HepG2 (cell line): Measurements from ENCODE around the gene ASPRV1. TPM values are rescaled to one million over a fixed set of nuclear protein-coding genes. Genes with fewer than 3 reads are reported as not detected.

Source experiments
- AFF4 ChIP-seq: sonication (generic); formaldehyde crosslinking; IDR thresholded peaks from 2 replicates; pipeline ENCODE4 v1.4.0; 2020; ENCODE audit warnings: missing genetic modification reagents
- FOXK1 ChIP-seq: sonication (generic); formaldehyde crosslinking; IDR thresholded peaks from 2 replicates; pipeline ENCODE4 v1.4.0; 2020; ENCODE audit warnings: low read depth, missing genetic modification reagents, borderline replicate concordance
- MED13 ChIP-seq: sonication (generic); formaldehyde crosslinking; IDR thresholded peaks from 2 replicates; pipeline ENCODE4 v1.5.0; 2020; ENCODE audit warnings: missing genetic modification reagents
- MLLT10 ChIP-seq: sonication (generic); formaldehyde crosslinking; IDR thresholded peaks from 2 replicates; pipeline ENCODE4 v1.4.0; 2020; ENCODE audit warnings: missing genetic modification reagents
- MXI1 ChIP-seq: IDR thresholded peaks from 3 replicates; pipeline ENCODE4 v1.6.1; 2012; ENCODE audit warnings: low read depth, low read length, inconsistent platforms, borderline replicate concordance
- NFRKB ChIP-seq: fragments of 450-650 bp; IDR thresholded peaks from 2 replicates; pipeline ENCODE4 v1.6.1; 2017
- PITX1 ChIP-seq: sonication (generic); formaldehyde crosslinking; IDR thresholded peaks from 2 replicates; pipeline ENCODE4 v1.5.1; 2020; ENCODE audit warnings: mild to moderate bottlenecking, missing genetic modification reagents
- PLRG1 ChIP-seq: fragments of 450-650 bp; conservative IDR thresholded peaks from 2 replicates; pipeline ENCODE4 v1.6.1; 2016
- PRDM15 ChIP-seq: sonication (generic); formaldehyde crosslinking; IDR thresholded peaks from 2 replicates; pipeline ENCODE4 v1.4.0; 2020; ENCODE audit warnings: missing genetic modification reagents
- RARG ChIP-seq: sonication (generic); formaldehyde crosslinking; IDR thresholded peaks from 2 replicates; pipeline ENCODE4 v1.4.0; 2020; ENCODE audit warnings: low read depth, mild to moderate bottlenecking, missing genetic modification reagents
- SIX4 ChIP-seq: sonication (generic); formaldehyde crosslinking; IDR thresholded peaks from 2 replicates; pipeline ENCODE4 v1.4.0; 2020; ENCODE audit warnings: missing genetic modification reagents
- STAT6 ChIP-seq: sonication (generic); formaldehyde crosslinking; IDR thresholded peaks from 2 replicates; pipeline ENCODE4 v1.4.0; 2020; ENCODE audit warnings: missing genetic modification reagents, mild to moderate bottlenecking, borderline replicate concordance
- SYNCRIP ChIP-seq: fragments of 200-400 bp; formaldehyde crosslinking; IDR thresholded peaks from 2 replicates; pipeline ENCODE4 v1.6.1; 2018; ENCODE audit warnings: mild to moderate bottlenecking, low read depth, low read length; ENCODE audit not compliant: insufficient read depth
- TAF15 ChIP-seq: fragments of 200-400 bp; formaldehyde crosslinking; IDR thresholded peaks from one replicate; pipeline ENCODE4 v1.6.1; 2018; ENCODE audit warnings: mild to moderate bottlenecking, low read depth, low read length; ENCODE audit not compliant: poor library complexity, severe bottlenecking
- TFDP2 ChIP-seq: sonication (generic); formaldehyde crosslinking; IDR thresholded peaks from 2 replicates; pipeline ENCODE4 v1.4.0; 2020; ENCODE audit warnings: missing genetic modification reagents
- TOE1 ChIP-seq: sonication (generic); formaldehyde crosslinking; IDR thresholded peaks from 2 replicates; pipeline ENCODE4 v1.4.0; 2020; ENCODE audit warnings: mild to moderate bottlenecking, missing genetic modification reagents
- ZNF143 ChIP-seq: sonication (generic); formaldehyde crosslinking; IDR thresholded peaks from 2 replicates; pipeline ENCODE4 v1.4.0; 2020; ENCODE audit warnings: missing genetic modification reagents
- ZNF17 ChIP-seq: sonication (generic); formaldehyde crosslinking; IDR thresholded peaks from 2 replicates; pipeline ENCODE4 v1.5.0; 2020; ENCODE audit warnings: mild to moderate bottlenecking, missing genetic modification reagents
- polyA plus RNA-seq, 8 experiments: library from polyadenylated mRNA; depleted of rRNA in 3 of 8; stranded (reverse) in 7 of 8; unstranded in 1 of 8; fragments of >200 nt; fragmentation: Illumina TruSeq in 4 of 8; extraction: Trizol in 4 of 8; gene quantifications; 2 replicates each; pipeline versions ENCODE4 v1.2.1 to v1.2.3, GENCODE V29; 2011 to 2016; ENCODE audit warnings: low read depth in 4 of 8, missing spikeins in 1 of 8, mixed read lengths in 1 of 8; ENCODE audit not compliant: insufficient read depth in 1 of 8
- total RNA-seq, 5 experiments: library from RNA; depleted of rRNA; stranded (reverse); fragments of >200 nt; fragmentation: Illumina TruSeq; extraction: Trizol; gene quantifications; 2 replicates each; pipeline ENCODE4 v1.2.3, GENCODE V29; 2016; ENCODE audit warnings: low read depth in 1 of 5

The ASPRV1 gene
- total and polyA plus RNA-seq, 2 of the 13 experiments (the other 11 are each of a cell fraction or from before 2014, with no cell fraction given): 0.40 to 0.48 TPM

- TF ChIP-seq FOXK1 (CRISPR knock-in tag): no peak
- no peak for TF ChIP-seq TAF15
- no peak for TF ChIP-seq MLLT10 (CRISPR knock-in tag)
- TF ChIP-seq MXI1: peak; percentile 51; the same call in 1 of the 3 replicates
- TF ChIP-seq PITX1 (CRISPR knock-in tag): peak; percentile 24; the same call in 1 of the 2 replicates
- TF ChIP-seq SIX4: 0 out of 2 replicates have a peak, but pooled peaks have one; percentile 22
- no peak for TF ChIP-seq SYNCRIP
- TF ChIP-seq ZNF17 (CRISPR knock-in tag): no peak
- no peak for TF ChIP-seq PRDM15
- TF ChIP-seq PLRG1: no peak
- no peak for TF ChIP-seq ZNF143 (CRISPR knock-in tag)
- TF ChIP-seq NFRKB: no peak
- no peak for TF ChIP-seq MED13 (CRISPR knock-in tag)
- no peak for TF ChIP-seq AFF4 (CRISPR knock-in tag)
- TF ChIP-seq TFDP2 (CRISPR knock-in tag): no peak
- TF ChIP-seq RARG: no peak
- TF ChIP-seq STAT6 (CRISPR knock-in tag): no peak; the same call in 1 of the 2 replicates
- no peak for TF ChIP-seq TOE1 (CRISPR knock-in tag)
Measured at GRCh38 chr2:69946351-69947324, 14.8 kb downstream of the ASPRV1 start (continued).
